Caco-2 (cell line): ENCODE data around the gene FHIP1A. TPM values are rescaled to one million over a fixed set of nuclear protein-coding genes. Genes with fewer than 3 reads are reported as not detected.

Experiments
- BruUV-seq: library from RNA; stranded (reverse); fragments of 400-500 nt; replicated peaks from 2 replicates; lab custom pipeline; 2021; lab: Mats Ljungman, UMichigan
- CTCF ChIA-PET: fragments of 300-600 bp; sonication (Branson Sonifier 250); formaldehyde crosslinking; loops from one replicate; lab custom pipeline; 2022; ENCODE audit warnings: antibody characterized with exemption; lab: Charles Lee
- POLR2A ChIA-PET: fragments of 300-600 bp; sonication (Branson Sonifier 250); formaldehyde crosslinking; loops from one replicate; lab custom pipeline; 2022; ENCODE audit warnings: antibody characterized with exemption; lab: Charles Lee
- DNase-seq, 2 experiments: peaks; one replicate each; pipeline versions ENCODE4 v3.0.0 to v3.0.0-alpha.2; 2020 to 2022
- H3K27me3 ChIP-seq: replicated peaks from 2 replicates; pipeline ENCODE4 v1.6.0; 2011; ENCODE audit warnings: low read length; ENCODE audit not compliant: control insufficient read depth, insufficient read depth
- H3K36me3 ChIP-seq: 2 replicates; pipeline ENCODE4 v1.5.1; 2011; ENCODE audit warnings: low read length; ENCODE audit not compliant: control insufficient read depth, insufficient read depth
- H3K4me1 ChIP-seq: fragments of 250-450 bp; sonication (Bioruptor Pico); 2 replicates; pipeline ENCODE4 v1.5.1; 2020; ENCODE audit warnings: mild to moderate bottlenecking
- H3K4me3 ChIP-seq: 2 replicates; pipeline ENCODE4 v1.5.1; 2011; ENCODE audit warnings: low read depth, mild to moderate bottlenecking, control low read depth, low read length
- H3K9me3 ChIP-seq: fragments of 250-450 bp; sonication (Bioruptor Pico); 2 replicates; pipeline ENCODE4 v1.5.1; 2020; ENCODE audit warnings: mild to moderate bottlenecking, moderate library complexity
- H3K27ac Mint-ChIP-seq: one replicate; pipeline ENCODE4 v1.8.0; 2022; ENCODE audit warnings: mixed read lengths; ENCODE audit not compliant: unreplicated experiment
- H3K27me3 Mint-ChIP-seq: one replicate; pipeline ENCODE4 v1.8.0; 2022; ENCODE audit warnings: mixed read lengths; ENCODE audit not compliant: insufficient read depth, unreplicated experiment
- H3K36me3 Mint-ChIP-seq: one replicate; pipeline ENCODE4 v1.8.0; 2022; ENCODE audit warnings: mild to moderate bottlenecking, mixed read lengths; ENCODE audit not compliant: insufficient read depth, unreplicated experiment
- H3K4me1 Mint-ChIP-seq: one replicate; pipeline ENCODE4 v1.8.0; 2022; ENCODE audit warnings: low read depth, mixed read lengths; ENCODE audit not compliant: unreplicated experiment
- H3K4me3 Mint-ChIP-seq: one replicate; pipeline ENCODE4 v1.8.0; 2022; ENCODE audit warnings: mild to moderate bottlenecking, moderate library complexity, mixed read lengths; ENCODE audit not compliant: unreplicated experiment
- H3K9me3 Mint-ChIP-seq: one replicate; pipeline ENCODE4 v1.8.0; 2022; ENCODE audit warnings: mixed read lengths; ENCODE audit not compliant: unreplicated experiment
- CTCF ChIP-seq, 2 experiments: fragments of 200-600 bp in 1 of 2; IDR thresholded peaks; 1 replicate in 1 of 2; 2 replicates in 1 of 2; pipeline versions ENCODE4 v1.5.1 to v1.8.0; 2011 to 2022; ENCODE audit warnings: antibody characterized with exemption in 1 of 2, control low read depth in 1 of 2, inconsistent platforms in 1 of 2, low read depth in 1 of 2, low read length in 1 of 2, mild to moderate bottlenecking in 1 of 2, moderate library complexity in 1 of 2; ENCODE audit not compliant: insufficient read depth in 1 of 2, severe bottlenecking in 1 of 2, unreplicated experiment in 1 of 2
- intact Hi-C: fragments of 100-400 bp; cut with micrococcal nuclease; formaldehyde crosslinking; loops from one replicate; pipeline ENCODE4 v1.10.0; 2022; ENCODE audit not compliant: unreplicated experiment
- total RNA-seq: library from RNA; stranded (reverse); gene quantifications from 2 replicates; pipeline ENCODE4 v1.2.3, GENCODE V29; 2022

FHIP1A gene
- total RNA-seq, 1 experiment from 2014 or later, result 22.3 TPM

- ChIA-PET POLR2A (no interaction called here), CTCF (no interaction called here)
- no TSS peak for BruUV-seq
- Mint-ChIP-seq H3K9me3 (no peaks in the 10 kb centered on the region), H3K4me1 (peaks cover 27% of the 10 kb centered on the region), H3K36me3 (no peaks in the 10 kb centered on the region), H3K27me3 (no peaks in the 10 kb centered on the region), H3K27ac (no peak overlapping the region), H3K4me3 (no peak overlapping the region)
- no peaks in the 10 kb centered on the region for H3K9me3 ChIP-seq
- intact Hi-C loops, result no loop called here
- no peak overlapping the region for H3K4me3 ChIP-seq
- no peak for DNase-seq
- H3K36me3 ChIP-seq, result no peaks in the 10 kb centered on the region
- peaks cover 23% of the 10 kb centered on the region for H3K4me1 ChIP-seq
- no peak for TF ChIP-seq CTCF (IDR thresholded peaks at IDR 0.05; ENCODE audit: insufficient read depth in 1 of 2, low read depth in 1 of 2, low read length in 1 of 2, severe bottlenecking in 1 of 2, unreplicated experiment in 1 of 2)
- H3K27me3 ChIP-seq, result no peaks in the 10 kb centered on the region
Observed at GRCh38 chr4:151458148-151458547, 49.2 kb downstream of the FHIP1A start.

Other genes with a start within 250 kb of the FHIP1A start
- gene PRSS48, start 132.0 kb upstream of the FHIP1A start, total RNA-seq, result not detected in 2 replicates
- gene SH3D19, start 83.6 kb upstream of the FHIP1A start, total RNA-seq, result 57.2 and 57.8 TPM in 2 replicates